ENCODE measurements around the gene FAM81B. TPM values are rescaled to one million over a fixed set of nuclear protein-coding genes. Genes with fewer than 3 reads are reported as not detected.

Gene FAM81B
- total and polyA plus RNA-seq, 2 donors (not counting 3 experiments of a cell fraction or from before 2014, with no cell fraction given) = not detected

- Histone ChIP-seq H4K20me1 (replicated peaks; ENCODE audit: control insufficient read depth, extremely low read depth, insufficient read depth, low read length) (no peaks in the 10 kb centered on the region), H3K36me3 (ENCODE audit: control insufficient read depth in 2 of 2, extremely low read depth in 1 of 2, insufficient read depth in 2 of 2, low read length in 2 of 2) (no peaks in the 10 kb centered on the region), H3K27ac (ENCODE audit: insufficient read depth, low read depth, low read length) (no peak overlapping the region), H3K9me3 (replicated peaks; ENCODE audit: control insufficient read depth, insufficient read depth, low read length) (no peaks in the 10 kb centered on the region), H3K4me1 (ENCODE audit: control insufficient read depth, extremely low read depth, insufficient read depth, low read length) (peaks cover 7% of the 10 kb centered on the region), H3K4me3 (replicated peaks in 1 of 3; ENCODE audit: insufficient read depth in 1 of 3, low read depth in 1 of 3, low read length in 3 of 3) (no peak overlapping the region), H3K9ac (replicated peaks; ENCODE audit: extremely low read depth, insufficient read depth, low read length) (no peak overlapping the region), H2AFZ (ENCODE audit: low read depth, low read length) (no peak overlapping the region), H3K27me3 (ENCODE audit: control insufficient read depth in 2 of 2, insufficient read depth in 2 of 2, low read length in 2 of 2) (peaks cover 2 to 4% of the 10 kb centered on the region in 2 experiments), H3K4me2 (ENCODE audit: insufficient read depth, low read length) (no peak overlapping the region), H3K79me2 (ENCODE audit: control insufficient read depth, insufficient read depth, low read length) (no peaks in the 10 kb centered on the region), H3K9me1 (replicated peaks; ENCODE audit: control insufficient read depth, extremely low read depth, insufficient read depth, low read length) (no peaks in the 10 kb centered on the region)
- no TSS peak for BruUV-seq (replicated peaks)
- FAIRE-seq (no peak), DNase-seq (ENCODE audit: low read depth, low spot score) (no peak)
- intact Hi-C loops (cut with micrococcal nuclease) = no loop called here
- TF ChIP-seq JUN (IDR thresholded peaks at IDR 0.05; ENCODE audit: borderline replicate concordance, insufficient read depth, insufficient read length, low read depth) (no peak), MYC (IDR thresholded peaks at IDR 0.05; ENCODE audit: low read depth, low read length) (no peak), MAX (IDR thresholded peaks at IDR 0.05; ENCODE audit: insufficient read depth, insufficient read length) (no peak), EZH2 (IDR thresholded peaks at IDR 0.05; ENCODE audit: borderline replicate concordance, low read depth, low read length, severe bottlenecking) (no peak), GATA2 (IDR thresholded peaks at IDR 0.05; ENCODE audit: insufficient read depth, insufficient read length, low read depth, low read length) (no peak), POLR2A (IDR thresholded peaks at IDR 0.05; ENCODE audit: low read depth, low read length) (no peak), CTCF (IDR thresholded peaks at IDR 0.05; ENCODE audit: extremely low read depth in 1 of 2, insufficient read depth in 1 of 2, low read depth in 1 of 2, low read length in 2 of 2) (no peak), POLR2AphosphoS5 (IDR thresholded peaks at IDR 0.05; ENCODE audit: insufficient read depth, low read depth, low read length) (no peak), FOS (IDR thresholded peaks at IDR 0.05; ENCODE audit: borderline replicate concordance, insufficient read depth, low read length) (no peak)
- dilution Hi-C loops (cut with MboI; ENCODE audit: extremely low pct_ligation_motif_present, low sequenced_read_pairs) = no loop called here
- POLR2A ChIA-PET = no interaction called here
- CTCF ChIA-PET = no interaction called here
Measured at GRCh38 chr5:95401626-95402025, 10.5 kb downstream of the FAM81B start.

Measured in endothelial cell of umbilical vein (primary cell).